GM19238 (cell line): ENCODE results near the gene CEP170.

ENCODE experiments used
- DNase-seq: peaks from one replicate; pipeline ENCODE4 v3.0.0; 2011; ENCODE audit warnings: low spot score; ENCODE audit not compliant: insufficient read length

The CEP170 gene

DNA sequence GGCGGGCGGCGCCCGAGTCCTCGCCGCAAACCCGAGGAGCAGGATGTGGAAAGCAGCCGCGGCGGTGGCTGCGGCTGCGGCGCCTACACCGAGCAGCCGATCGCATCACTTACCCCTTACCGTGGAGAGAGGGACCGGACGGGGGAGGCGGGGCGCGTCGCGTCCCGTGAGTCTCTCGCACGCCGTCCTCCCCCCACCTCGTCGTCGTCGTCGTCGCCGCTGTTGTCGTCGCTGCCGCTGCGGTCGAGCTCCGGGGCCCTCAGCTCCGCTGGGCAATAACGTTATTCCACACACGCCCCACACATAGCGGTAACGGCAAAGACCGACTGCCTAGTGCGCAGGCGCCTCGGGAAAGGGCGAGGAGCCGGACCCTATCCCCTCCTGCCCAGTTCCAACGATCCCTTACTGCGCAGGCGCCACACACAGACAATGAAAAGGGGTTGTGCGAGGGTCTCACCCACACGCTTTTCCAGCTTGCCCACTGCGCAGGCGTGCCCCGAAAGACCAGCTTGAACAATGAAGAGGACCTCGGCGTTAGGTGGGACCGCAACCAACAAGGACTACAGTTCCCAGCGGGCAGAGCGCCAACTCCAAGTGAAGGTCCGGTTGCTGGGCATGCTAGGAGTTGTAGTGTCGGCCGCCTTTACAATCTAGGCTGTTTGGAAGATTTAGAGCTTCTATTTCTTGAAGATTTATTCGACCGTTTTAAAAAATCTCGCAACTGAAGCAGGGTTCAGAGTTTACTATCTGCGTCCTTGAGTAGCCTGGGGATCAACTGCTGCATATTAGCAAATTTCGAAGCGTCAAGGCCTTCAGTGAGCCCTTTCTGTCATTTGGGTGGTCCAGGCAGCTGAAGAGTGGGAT lies at the start of gene CEP170:
Gene CEP170 (minus strand): TSS at position 355 of the 864 bp plus-strand sequence. CDS start 30,001 bp downstream, outside the sequence.
- DNase-seq: peak; percentile 59

DNA sequence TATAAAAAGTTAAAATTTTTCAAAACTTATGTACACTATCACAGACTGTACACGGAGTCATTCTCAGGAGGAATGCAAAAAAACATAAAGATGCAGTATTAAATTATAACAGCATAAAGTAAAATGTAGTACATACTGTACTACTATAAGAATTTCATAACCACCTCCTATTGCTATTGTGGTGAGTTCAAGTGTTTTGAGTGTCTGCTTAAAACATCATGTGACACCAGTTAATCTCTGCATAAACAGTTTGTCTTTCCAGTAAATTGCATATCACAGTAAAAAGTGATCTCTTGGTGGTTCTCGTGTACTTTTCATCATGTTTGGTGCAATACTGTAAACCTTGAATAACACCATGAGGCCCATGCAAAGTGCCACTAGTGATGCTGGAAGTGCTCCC lies 46.0 kb upstream of the CEP170 start:
- DNase-seq: no peak

DNA sequence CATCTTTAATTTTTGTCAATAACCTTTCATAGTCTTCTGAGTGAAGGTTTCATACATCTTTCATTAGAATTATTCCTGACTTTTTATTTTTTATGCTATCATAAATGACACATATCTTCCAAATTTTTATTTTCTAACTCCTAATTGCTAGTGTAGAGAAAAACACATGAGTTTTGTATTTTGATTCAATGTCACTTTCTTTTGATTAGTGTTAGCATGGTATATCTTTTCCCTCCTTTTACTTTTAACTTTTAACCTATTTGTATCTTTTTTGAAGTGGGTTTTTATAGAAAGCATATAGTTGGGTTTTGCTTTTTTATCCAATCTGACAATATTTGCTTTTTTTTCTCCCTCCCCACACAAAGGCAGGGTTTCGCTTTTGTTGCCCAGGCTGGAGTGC lies 44.0 kb upstream of the CEP170 start:
- no peak for DNase-seq

DNA sequence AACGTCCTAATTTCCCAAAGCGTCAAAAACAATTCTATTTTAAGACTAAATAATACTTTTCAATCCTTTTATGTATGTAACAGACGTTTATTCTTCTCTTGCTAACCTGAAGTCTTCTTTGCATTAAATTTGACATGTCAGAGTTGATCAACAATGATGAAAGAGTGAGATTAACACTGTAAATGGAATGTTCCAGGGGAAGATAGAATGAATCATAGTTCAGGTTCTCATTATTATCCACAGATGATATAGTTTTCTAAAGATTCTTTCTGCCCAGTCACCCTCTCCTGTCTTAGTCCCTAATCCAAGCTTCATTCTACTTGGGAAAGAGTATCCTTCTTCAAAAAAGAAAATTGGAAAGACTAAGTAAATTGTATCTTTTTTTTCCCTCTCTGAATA lies 39.6 kb upstream of the CEP170 start:
- DNase-seq: no peak

DNA sequence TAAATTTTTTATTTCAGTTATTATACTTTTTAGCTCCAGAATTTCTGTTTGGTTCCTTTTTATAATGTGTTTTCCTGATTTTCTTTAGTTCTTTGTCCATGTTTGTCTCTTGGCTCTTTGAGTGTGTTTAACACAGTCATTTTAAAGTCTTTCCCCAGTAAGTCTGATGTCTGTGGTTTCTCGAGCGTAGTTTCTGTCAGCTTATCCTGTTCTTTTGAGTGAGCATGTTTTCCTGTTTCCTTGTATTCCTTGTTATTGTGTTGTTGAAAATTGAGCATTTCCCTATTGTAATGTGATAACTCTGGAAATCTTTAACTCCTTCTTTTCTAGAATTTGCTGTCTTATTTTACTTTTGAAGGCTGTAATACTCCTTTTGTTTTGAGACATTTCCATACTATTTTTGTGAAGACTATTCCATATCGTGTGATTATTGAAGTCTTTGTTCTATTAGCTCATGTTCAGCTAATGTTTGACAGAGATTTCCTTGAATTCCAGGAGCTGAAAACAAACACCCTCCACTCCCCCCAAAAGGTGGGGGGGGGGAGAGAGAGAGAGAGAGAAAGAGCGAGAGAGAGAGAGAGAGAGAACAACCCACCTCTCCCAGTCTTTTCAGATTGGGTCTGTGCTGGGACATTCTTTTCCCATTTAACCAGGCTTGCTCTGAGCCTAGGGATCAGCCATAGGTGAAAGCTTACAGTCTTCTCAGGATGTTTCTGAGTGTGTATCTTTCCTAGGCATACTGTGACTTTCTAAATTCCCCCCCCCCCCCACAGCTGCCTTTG lies 39.1 kb upstream of the CEP170 start:
- no peak for DNase-seq

DNA sequence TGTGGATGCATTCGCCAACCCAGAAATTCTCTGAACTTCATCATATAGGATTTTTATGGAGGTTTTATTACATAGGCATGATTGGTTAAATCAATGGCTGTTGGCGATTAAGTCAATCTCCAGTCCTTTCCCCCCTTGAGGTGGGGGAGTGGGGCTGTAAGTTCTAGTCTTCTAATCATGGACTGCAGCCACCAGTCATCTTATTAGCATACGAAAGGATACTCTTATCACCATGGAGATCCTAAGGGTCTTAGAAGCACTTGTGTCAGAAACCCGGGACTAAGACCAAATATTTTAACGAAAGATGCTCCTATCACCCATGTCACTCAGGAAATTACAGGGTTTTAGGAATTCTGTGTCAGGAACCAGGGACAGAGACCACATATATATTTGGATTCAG lies 37.0 kb upstream of the CEP170 start:
- no peak for DNase-seq

DNA sequence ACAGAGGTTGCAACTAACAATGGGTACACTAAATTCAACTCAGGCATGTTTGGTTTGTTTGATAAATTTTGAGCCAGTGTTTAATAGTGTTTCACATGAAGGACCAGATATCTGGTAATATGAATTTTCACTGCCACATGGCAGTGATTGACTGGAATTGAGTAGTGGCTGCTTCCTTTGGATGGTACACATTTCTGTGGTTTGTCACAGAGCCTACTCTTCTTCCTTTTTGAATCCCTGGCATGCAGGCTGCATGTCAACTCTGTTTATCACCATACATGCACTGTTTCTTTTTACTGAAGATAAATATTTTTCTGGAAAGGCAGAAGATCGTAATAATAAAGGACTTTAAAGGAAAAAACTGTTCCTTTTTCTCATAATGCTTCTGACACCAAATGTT lies 36.2 kb upstream of the CEP170 start:
- no peak for DNase-seq

DNA sequence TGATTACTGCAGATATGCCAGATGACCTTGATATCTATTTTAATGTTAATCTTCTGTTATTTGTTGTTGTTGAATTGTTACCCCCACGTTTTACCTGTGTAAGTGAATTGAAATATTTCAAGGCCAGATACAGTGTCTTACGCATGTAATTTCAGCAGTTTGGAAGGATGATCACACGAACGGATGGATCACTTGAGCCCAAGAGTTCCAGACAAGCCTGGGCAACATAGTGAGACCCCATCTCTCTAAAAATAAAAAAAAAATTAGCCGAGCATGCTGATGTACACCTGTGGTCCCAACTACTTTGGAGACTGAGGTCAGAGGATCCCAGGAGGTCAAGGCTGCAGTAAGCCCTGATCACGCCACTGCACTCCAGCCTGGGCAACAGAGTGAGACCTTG lies 33.0 kb upstream of the CEP170 start:
- no peak for DNase-seq

DNA sequence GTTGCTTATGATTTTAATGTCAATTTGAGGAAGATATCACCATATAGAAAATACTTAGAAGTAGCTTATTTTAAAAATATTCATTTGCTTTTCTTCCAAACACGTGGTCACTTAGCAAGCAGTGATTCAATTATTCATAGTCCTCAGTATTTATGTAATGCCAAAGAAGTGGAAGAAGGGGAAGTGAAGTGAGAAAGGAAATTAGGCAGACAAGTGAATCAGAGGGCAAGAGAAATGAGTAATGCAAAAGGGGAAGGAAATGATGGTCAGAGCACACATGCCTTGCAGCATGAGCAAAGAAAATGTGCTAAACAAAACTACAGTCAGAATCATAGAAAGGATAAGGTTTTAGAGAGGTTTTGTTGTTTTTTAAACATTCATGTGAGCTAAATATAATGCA lies 32.6 kb upstream of the CEP170 start:
- peak; percentile 9 for DNase-seq

DNA sequence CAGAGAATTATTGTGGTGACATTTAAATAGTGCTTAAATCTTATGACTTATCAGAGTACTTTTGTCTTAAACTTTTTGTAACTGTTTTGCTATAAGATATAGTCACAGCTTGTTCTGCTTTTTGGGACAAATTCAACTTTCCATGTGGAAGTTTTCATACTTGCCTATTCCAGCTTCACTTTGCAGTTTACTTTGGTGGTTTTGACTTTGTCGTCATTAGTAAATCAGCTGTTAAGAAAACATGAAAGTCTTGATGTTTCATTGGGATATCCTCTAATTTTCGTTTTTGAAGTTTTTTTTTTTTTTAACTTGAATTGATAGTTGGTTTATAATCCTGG lies 32.0 kb upstream of the CEP170 start:
- DNase-seq: no peak

DNA sequence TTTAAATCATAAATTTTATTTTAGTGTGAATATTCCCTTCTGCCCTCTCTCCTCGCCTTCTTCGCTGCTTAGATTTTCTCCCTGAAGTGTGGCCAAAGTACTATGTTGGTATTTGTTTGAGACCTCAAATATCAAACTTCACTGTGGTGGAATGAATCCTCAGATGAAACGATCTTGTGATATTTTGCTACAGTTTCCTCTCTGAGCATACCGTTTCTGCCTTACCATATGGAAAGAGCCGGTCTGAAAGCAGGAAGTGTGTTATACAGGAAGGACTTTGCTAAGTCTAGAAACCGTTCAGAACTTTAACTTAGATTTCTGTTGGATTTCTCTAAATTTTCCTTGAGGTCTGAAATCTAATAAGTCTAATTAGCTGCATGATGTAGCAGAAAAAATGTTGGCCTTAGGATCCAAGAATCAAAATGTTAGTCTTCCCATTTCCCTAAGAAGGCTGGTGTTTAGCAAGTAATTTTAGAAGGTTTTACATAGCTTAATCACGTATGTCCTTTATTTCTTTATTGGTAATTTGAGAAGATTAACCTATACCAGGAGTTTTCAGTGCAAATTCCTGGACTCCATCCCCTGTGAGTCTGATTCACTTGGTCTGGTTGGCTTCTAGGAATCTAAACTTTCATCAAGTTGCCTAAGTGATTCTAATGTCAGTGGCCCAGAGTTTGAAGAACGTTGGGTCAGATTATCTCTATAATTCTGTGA lies 31.5 kb upstream of the CEP170 start:
- DNase-seq: no peak

DNA sequence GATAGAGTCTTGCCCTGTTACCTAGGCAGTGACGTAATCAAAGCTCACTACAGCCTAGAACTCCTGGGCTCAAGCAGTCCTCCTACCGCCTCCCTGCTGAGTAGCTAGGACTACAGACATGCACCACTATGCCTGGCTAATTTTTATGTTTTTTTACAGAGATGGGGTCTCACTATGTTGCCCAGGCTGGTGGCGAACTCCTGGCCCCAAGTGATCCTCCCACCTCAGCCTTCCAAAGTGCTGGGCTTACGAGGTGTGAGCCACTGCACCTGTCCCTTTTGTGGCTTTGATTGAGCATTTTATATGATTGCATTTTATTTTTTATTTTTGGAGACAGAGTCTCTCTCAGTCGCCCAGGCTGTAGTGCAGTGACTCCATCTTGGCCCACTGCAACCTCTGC lies 26.6 kb upstream of the CEP170 start:
- DNase-seq: no peak

DNA sequence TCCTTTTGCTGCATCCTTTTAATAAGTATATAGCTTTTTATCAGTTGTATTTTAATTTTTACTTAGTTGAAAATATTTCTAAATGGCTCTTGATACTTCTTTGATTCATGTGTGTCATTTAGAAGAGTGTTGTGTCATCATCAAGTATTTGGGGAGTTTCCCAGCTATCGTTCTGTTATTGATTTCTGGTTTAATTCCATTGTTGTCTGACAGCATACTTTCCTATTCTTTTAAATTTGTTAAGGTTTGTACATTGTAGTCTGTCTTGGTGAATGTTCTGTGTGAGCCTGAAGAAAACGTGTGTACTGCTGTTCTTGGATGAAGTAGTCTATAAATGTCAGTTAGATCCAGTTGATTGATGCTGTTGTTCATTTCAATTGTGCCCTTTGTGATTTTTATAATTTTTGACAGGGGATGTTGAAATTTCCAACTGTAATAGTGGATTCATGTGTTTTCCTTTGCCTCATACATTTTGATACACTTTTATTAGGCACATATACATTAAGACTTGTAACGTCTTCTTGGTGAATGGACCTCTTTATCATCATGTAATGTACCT lies 25.6 kb upstream of the CEP170 start:
- no peak for DNase-seq

DNA sequence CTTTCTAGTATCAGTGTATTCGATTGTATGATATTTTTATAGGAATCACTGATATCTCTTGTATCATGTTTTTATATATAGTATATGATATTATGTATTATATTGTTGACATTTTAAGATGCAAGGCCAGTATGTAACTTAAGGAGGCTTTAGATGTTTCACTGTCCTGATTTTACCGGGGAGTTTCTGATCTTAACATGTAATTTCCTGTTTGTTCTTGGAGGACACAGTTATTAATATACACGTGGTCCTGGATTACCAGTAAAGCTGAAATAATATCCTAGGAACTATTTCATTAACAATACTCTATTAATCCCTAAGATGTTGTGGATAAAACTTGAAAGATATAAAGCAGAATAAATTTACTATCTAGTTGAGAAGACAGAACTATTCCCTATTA lies 20.2 kb upstream of the CEP170 start:
- DNase-seq: no peak

DNA sequence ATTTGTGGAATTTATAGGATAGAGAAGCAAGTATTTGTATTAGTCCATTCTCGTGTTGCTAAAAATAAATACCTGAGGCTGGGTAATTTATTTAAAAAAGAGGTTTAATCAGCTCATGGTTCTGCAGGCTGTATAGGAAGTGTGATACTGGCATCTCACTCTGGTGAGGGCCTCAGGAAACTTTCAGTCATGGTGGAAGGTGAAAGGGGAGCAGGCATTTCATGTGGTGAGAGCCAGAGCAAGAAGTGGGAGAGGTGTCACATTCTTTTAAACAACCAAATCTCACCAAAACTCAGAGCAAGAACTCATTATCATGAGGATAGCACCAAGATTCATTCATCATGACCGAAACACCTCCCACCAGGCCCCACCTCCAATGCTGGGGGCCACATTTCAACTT lies 18.9 kb upstream of the CEP170 start:
- DNase-seq: no peak

DNA sequence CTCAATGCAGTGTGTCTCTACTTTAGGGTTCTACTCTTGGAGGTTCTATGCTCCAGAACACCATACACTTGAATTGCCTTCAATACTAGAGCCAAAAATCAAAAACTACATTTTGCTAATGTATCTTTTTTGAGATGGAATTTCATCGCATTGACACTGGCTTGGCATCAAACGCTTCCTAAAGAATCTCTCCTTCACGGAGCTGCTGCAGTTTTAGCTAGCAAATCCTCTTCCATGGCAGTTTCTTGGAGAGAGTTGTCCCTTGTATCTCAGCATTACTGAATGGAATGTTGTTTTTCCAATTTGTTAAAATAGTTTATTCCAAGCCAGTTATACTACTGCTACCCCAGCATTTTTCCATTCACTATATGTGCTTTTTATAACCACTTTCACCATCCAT lies 18.4 kb upstream of the CEP170 start:
- no peak for DNase-seq

DNA sequence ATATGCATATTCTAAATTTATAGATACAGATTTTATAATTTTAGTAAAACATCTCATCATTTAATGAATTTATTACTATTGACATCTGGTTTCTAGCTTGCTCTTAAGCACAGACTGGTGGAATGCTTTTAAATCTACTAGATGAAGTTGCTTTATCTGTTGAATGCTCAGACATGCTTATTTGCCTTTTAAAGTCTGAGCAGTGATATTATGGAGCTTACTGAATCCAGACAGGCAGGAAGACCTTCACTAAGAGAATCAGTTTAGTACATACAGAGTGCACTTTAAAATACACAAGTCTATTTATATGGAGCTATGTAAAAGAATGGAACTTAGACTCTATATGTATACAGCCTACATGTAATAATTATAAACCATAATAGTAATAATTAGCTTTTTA lies 17.3 kb upstream of the CEP170 start:
- DNase-seq: no peak

DNA sequence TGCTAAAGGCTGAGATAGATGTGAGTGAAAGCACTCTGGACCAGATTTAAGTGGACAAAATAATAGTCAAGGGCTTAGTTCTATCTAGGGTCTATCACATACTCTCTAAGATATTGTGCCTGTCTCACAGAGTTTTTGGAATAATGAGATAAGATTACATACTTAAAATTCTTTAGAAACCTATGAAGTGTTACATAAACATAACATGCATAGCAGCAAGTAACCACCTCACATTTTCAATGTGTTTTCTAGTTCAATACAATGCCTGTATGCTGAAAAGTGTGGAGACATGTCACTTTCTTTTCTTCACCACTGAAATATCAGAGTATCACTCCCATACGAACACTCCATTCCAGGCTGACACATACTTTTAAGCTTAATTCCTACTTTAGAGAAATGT lies 16.9 kb upstream of the CEP170 start:
- DNase-seq: no peak

DNA sequence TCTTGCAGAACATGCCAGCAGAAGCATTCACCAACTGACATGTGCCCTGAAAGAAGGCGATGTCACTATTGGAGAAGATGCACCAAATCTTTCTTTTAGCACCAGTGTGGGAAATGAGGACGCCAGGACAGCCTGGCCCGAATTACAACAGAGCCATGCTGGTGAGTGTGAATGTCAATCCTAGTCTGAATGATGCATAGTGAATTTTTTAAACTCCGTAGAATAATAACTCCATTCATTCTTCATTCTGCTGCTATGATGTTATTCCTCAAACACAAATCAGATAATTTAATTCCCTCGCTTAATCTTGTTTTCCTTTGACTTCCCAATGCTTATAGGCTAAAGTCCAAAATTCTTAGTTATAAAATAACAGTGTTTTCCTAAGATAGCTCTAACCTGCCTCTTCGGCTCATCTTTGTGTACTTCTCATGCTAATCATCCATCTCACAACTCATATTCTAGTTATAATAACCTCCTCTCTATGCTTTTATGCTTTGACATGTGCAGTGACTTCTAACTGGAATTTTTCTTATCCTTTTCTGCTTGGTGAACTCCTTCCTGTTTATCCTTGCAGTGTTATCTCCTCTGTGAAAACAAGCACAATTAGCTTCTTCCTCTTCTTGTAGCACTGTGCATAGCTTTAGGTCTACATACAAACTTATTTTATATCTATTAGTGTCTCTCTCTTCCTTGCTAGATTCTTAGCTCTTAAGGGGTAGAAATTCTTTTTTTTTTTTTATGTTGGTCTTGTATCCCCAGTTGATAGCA lies 15.2 kb upstream of the CEP170 start:
- DNase-seq: no peak

DNA sequence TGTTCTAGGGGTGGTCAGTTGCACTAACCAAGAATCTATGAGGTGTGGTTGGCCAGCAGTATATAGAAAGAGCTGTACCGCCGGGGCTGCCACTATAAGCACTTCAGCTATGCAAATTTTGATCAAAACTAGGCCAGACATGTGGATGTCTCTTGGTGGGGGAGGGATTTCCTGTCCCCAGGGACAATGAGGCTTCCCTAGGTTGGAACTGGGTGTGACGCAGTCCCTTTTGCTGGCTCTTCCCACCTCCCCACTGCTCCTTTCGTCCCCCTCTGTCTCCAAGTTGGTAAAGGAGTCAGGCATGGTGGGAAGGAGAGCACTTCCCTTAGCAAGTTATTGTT lies 14.3 kb upstream of the CEP170 start:
- no peak for DNase-seq

DNA sequence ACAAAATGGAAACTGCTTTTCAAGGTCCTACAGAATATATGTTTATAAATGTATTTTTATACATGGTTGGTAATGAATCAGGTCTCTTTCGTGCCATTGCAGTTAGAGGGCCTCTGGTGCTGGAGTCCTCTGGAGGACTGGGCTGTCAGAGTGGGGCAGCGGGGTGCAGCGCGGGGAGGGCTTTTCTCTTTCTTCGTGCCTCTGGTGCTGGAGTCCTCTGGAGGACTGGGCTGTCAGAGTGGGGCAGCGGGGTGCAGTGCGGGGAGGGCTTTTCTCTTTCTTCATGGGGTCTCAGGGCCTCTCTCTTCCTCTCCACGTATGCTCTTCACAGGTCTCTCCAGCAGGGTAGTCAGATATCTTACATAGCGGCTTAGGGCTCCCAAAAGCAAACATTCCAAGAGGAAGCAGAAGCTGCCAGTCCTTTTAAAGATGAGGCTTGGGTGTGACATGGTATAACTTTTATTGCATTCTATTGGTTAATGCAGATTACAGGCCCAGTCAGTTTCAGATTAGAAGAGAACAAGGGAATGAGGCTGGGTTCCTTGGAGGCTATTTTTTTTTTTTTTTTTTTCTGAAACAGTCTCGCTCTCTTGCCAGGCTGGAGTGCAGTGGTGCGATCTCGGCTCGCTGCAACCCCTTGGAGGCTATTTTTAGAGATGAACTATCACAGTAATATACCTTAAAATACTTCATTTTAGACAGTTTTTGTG lies 13.8 kb upstream of the CEP170 start:
- no peak for DNase-seq
